ENCODE data around the gene NCR2. TPM values are rescaled to one million over a fixed set of nuclear protein-coding genes. Genes with fewer than 3 reads are reported as not detected.

The NCR2 gene
- total and polyA plus RNA-seq, 9 of the 15 experiments (the other 6 are each of a cell fraction or from before 2014, with no cell fraction given): not detected

DNA sequence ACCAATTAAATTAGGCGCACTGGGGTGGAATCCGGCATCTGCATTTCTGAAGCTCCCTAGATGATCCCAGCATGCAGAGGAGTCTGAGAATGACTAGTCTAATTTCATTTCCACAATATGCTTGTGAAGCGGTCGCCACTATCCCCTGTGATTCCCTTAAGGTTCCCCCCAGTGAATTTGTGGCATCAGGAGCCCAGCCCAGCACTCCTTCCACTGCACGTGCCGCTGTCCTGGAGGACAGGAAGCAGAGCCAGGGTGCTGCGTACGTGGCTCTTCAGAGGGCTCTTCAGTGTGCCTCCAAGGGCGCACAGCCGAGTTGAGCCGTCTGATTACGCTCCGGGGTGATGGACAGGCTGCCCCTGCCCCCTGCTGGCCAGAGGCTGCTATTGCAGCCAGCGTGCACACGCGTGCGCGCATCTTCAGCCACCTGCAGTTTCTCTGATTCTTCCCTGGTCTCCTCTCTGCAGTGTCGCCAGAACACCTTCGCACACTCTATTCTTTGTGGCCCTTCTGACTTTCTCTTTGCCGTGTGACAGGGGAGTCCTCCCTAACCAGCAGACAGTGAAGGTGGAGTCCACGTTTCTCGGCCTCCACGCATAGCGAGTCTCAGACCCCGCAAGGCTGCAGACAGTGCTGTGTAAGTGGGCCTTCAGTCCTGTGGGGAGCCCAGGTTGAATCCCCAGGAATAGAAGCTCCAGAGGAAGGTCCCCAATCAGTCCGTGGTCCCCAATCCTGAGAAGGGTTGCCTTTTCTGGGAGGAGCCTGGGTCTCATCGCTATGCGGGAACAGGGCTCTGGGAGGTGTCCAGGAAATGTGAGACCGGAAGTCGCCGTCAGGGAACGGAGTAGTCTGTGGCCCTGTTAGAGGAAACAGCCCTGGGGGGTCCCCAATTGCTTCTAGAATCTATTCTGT, 16.5 kb upstream of the NCR2 start (continued):
- TF ChIP-seq, protein P1, sequence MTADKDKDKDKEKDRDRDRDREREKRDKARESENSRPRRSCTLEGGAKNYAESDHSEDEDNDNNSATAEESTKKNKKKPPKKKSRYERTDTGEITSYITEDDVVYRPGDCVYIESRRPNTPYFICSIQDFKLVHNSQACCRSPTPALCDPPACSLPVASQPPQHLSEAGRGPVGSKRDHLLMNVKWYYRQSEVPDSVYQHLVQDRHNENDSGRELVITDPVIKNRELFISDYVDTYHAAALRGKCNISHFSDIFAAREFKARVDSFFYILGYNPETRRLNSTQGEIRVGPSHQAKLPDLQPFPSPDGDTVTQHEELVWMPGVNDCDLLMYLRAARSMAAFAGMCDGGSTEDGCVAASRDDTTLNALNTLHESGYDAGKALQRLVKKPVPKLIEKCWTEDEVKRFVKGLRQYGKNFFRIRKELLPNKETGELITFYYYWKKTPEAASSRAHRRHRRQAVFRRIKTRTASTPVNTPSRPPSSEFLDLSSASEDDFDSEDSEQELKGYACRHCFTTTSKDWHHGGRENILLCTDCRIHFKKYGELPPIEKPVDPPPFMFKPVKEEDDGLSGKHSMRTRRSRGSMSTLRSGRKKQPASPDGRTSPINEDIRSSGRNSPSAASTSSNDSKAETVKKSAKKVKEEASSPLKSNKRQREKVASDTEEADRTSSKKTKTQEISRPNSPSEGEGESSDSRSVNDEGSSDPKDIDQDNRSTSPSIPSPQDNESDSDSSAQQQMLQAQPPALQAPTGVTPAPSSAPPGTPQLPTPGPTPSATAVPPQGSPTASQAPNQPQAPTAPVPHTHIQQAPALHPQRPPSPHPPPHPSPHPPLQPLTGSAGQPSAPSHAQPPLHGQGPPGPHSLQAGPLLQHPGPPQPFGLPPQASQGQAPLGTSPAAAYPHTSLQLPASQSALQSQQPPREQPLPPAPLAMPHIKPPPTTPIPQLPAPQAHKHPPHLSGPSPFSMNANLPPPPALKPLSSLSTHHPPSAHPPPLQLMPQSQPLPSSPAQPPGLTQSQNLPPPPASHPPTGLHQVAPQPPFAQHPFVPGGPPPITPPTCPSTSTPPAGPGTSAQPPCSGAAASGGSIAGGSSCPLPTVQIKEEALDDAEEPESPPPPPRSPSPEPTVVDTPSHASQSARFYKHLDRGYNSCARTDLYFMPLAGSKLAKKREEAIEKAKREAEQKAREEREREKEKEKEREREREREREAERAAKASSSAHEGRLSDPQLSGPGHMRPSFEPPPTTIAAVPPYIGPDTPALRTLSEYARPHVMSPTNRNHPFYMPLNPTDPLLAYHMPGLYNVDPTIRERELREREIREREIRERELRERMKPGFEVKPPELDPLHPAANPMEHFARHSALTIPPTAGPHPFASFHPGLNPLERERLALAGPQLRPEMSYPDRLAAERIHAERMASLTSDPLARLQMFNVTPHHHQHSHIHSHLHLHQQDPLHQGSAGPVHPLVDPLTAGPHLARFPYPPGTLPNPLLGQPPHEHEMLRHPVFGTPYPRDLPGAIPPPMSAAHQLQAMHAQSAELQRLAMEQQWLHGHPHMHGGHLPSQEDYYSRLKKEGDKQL (CRISPR knock-in tag; IDR thresholded peaks at IDR 0.05; ENCODE audit: borderline replicate concordance): no peak
- TF ChIP-seq FOXM1 (IDR thresholded peaks at IDR 0.05; ENCODE audit: low read depth) (no peak), FOXM1 (CRISPR knock-in tag; IDR thresholded peaks at IDR 0.05; ENCODE audit: low read depth) (no peak), ZKSCAN1 (IDR thresholded peaks at IDR 0.05; ENCODE audit: low read depth, low read length) (no peak), OTX1 (CRISPR knock-in tag; IDR thresholded peaks at IDR 0.05) (no peak), RBM17 (IDR thresholded peaks at IDR 0.05; ENCODE audit: borderline replicate concordance, low read depth, low read length) (no peak), ZNF76 (CRISPR knock-in tag; IDR thresholded peaks at IDR 0.05; ENCODE audit: borderline replicate concordance) (0 out of 2 replicates have a peak, but pooled peaks have one; percentile 54), RBBP5 (IDR thresholded peaks at IDR 0.05; ENCODE audit: borderline replicate concordance, insufficient read depth, low read length, poor library complexity, severe bottlenecking) (no peak), ZBTB7A (IDR thresholded peaks at IDR 0.05; ENCODE audit: borderline replicate concordance, control insufficient read depth, low read depth, low read length) (no peak), L3MBTL2 (IDR thresholded peaks at IDR 0.05) (peak; percentile 83; the same call in 1 of the 2 replicates), PHF21A (IDR thresholded peaks at IDR 0.05; ENCODE audit: borderline replicate concordance, low read depth) (no peak)
- TF ChIP-seq, protein P2, sequence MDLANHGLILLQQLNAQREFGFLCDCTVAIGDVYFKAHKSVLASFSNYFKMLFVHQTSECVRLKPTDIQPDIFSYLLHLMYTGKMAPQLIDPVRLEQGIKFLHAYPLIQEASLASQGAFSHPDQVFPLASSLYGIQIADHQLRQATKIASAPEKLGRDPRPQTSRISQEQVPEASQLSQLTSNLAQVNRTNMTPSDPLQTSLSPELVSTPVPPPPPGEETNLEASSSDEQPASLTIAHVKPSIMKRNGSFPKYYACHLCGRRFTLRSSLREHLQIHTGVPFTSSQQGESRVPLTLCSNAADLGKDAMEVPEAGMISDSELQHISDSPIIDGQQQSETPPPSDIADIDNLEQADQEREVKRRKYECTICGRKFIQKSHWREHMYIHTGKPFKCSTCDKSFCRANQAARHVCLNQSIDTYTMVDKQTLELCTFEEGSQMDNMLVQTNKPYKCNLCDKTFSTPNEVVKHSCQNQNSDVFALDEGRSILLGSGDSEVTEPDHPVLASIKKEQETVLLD (IDR thresholded peaks at IDR 0.05): peak; percentile 57
- TF ChIP-seq, protein P3, sequence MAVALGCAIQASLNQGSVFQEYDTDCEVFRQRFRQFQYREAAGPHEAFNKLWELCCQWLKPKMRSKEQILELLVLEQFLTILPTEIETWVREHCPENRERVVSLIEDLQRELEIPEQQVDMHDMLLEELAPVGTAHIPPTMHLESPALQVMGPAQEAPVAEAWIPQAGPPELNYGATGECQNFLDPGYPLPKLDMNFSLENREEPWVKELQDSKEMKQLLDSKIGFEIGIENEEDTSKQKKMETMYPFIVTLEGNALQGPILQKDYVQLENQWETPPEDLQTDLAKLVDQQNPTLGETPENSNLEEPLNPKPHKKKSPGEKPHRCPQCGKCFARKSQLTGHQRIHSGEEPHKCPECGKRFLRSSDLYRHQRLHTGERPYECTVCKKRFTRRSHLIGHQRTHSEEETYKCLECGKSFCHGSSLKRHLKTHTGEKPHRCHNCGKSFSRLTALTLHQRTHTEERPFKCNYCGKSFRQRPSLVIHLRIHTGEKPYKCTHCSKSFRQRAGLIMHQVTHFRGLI (CRISPR knock-in tag; IDR thresholded peaks at IDR 0.05): no peak
- TF ChIP-seq, protein P4, sequence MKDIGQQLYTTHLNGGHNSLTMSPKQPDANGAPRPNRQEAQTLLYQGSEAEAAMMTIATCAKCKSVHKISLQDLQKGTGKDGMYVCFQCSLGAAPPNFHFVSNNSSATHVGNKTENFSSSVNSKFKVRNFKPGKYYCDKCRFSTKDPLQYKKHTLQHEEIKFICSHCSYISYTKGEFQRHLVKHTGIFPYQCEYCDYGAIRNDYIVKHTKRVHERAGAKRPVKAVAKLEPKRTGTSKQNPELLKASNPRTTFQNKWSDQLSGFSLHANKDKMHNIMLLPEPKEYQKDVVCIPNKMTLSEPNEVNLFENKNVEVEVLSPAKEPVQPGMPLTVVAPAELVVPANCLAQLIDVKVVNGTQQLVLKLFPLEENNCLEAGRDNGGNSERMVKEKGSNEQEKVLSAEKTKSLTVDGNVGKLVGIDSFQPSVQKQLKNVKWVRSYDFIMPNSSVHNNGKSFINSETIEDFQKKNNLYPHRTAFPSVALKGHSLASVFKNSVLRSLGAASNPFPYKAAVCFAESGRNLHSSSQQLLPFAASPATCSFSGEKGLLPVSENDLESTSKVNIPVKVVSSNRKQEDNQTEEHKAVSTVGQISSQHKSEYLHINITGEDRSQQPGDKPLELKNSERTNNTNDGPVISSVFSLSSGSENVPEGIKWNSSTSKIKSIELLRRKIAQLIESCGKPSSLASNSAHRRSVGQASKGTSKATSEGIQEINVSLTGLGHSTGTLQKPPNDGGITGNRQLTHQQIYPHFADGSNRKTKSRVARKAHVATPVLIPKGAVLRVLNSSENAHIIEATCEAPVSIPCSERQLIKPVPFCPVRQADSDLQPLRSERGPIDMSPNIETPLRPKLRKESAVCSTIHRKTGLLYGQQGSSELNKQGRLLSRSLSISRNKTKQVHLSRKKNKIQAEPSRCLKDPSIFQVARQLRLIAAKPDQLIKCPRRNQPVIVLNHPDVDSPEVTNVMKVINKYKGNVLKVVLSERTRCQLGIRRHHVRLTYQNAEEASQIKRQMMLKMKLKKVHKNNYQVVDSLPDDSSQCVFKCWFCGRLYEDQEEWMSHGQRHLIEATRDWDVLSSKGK (CRISPR knock-in tag; IDR thresholded peaks at IDR 0.05): no peak
